ENCODE results near the gene NFIX. TPM values are rescaled to one million over a fixed set of nuclear protein-coding genes. Genes with fewer than 3 reads are reported as not detected.

NFIX gene
- total and polyA plus RNA-seq, 2 of the 13 experiments (the other 11 are each of a cell fraction or from before 2014, with no cell fraction given): 3.4 to 5.4 TPM

- no peak for TF ChIP-seq ATF2 (CRISPR knock-in tag; IDR thresholded peaks at IDR 0.05)
- no peak for TF ChIP-seq SIN3B (IDR thresholded peaks at IDR 0.05; ENCODE audit: low read length)
- 0 out of 2 replicates have a peak, but pooled peaks have one; percentile 35 for TF ChIP-seq ARID5B (CRISPR knock-in tag; IDR thresholded peaks at IDR 0.05)
- 0 out of 2 replicates have a peak, but pooled peaks have one; percentile 20 for TF ChIP-seq ELF3 (CRISPR knock-in tag; IDR thresholded peaks at IDR 0.05)
- no peak for TF ChIP-seq ZNF547 (CRISPR knock-in tag; IDR thresholded peaks at IDR 0.05)
- no peak for TF ChIP-seq MBD4 (IDR thresholded peaks at IDR 0.05; ENCODE audit: borderline replicate concordance, low read length)
- no peak for TF ChIP-seq YEATS2 (CRISPR knock-in tag; IDR thresholded peaks at IDR 0.05; ENCODE audit: borderline replicate concordance)
- no peak for TF ChIP-seq ZNF343 (CRISPR knock-in tag; IDR thresholded peaks at IDR 0.05)
- TF ChIP-seq SRY (CRISPR knock-in tag; IDR thresholded peaks at IDR 0.05): no peak
- no peak for TF ChIP-seq NR1H2 (CRISPR knock-in tag; IDR thresholded peaks at IDR 0.05; ENCODE audit: borderline replicate concordance, low read depth)
- no peak for TF ChIP-seq CEBPG (CRISPR knock-in tag; IDR thresholded peaks at IDR 0.05)
- 0 out of 2 replicates have a peak, but pooled peaks have one; percentile 13 for TF ChIP-seq PAXIP1 (CRISPR knock-in tag; conservative IDR thresholded peaks at IDR 0.05)
- TF ChIP-seq FIP1L1 (IDR thresholded peaks at IDR 0.05; ENCODE audit: borderline replicate concordance, insufficient read depth, low read depth, low read length): no peak
- TF ChIP-seq ZNF784 (CRISPR knock-in tag; IDR thresholded peaks at IDR 0.05; ENCODE audit: borderline replicate concordance): no peak
- no peak for TF ChIP-seq ZNF709 (CRISPR knock-in tag; IDR thresholded peaks at IDR 0.05)
- no peak for TF ChIP-seq NFE2L1 (CRISPR knock-in tag; IDR thresholded peaks at IDR 0.05; ENCODE audit: borderline replicate concordance)
- peak; percentile 73 for TF ChIP-seq RBM22 (optimal IDR thresholded peaks at IDR 0.05; ENCODE audit: low read length)
- TF ChIP-seq ZNF160 (CRISPR knock-in tag; IDR thresholded peaks at IDR 0.05): 0 out of 2 replicates have a peak, but pooled peaks have one; percentile 45
- no peak for TF ChIP-seq ZMYM4 (CRISPR knock-in tag; IDR thresholded peaks at IDR 0.05)
- TF ChIP-seq MTF1 (CRISPR knock-in tag; IDR thresholded peaks at IDR 0.05): no peak
Measured at GRCh38 chr19:13095934-13096927, 101.0 kb downstream of the NFIX start (continued).
